BJ (cell line): ENCODE measurements around the gene EIF2AK2. TPM values are rescaled to one million over a fixed set of nuclear protein-coding genes. Genes with fewer than 3 reads are reported as not detected.

Source experiments
- CTCF ChIA-PET: fragments of 350-600 bp; formaldehyde crosslinking; extraction: SDS; loops from one replicate; lab custom pipeline; 2021; ENCODE audit warnings: antibody characterized with exemption, inconsistent platforms; lab: Yijun Ruan, JAX
- POLR2A ChIA-PET: fragments of 300-600 bp; sonication (Branson Sonifier 250); formaldehyde crosslinking; extraction: SDS; loops from one replicate; lab custom pipeline; 2021; ENCODE audit warnings: antibody characterized with exemption; lab: Charles Lee
- DNase-seq: peaks from one replicate; pipeline ENCODE4 v3.0.0-alpha.2; 2011; ENCODE audit warnings: low read depth
- H3K27me3 ChIP-seq: 2 replicates; pipeline ENCODE4 v1.6.0; 2011; ENCODE audit warnings: low read length; ENCODE audit not compliant: control insufficient read depth, insufficient read depth
- H3K36me3 ChIP-seq: 2 replicates; pipeline ENCODE4 v1.5.1; 2011; ENCODE audit warnings: low read length; ENCODE audit not compliant: control insufficient read depth, insufficient read depth
- H3K4me3 ChIP-seq: 2 replicates; pipeline ENCODE4 v1.5.1; 2011; ENCODE audit warnings: low read depth, mild to moderate bottlenecking, control low read depth, low read length
- polyA plus RNA-seq: library from polyadenylated mRNA; depleted of rRNA; stranded (reverse); fragments of >200 nt; gene quantifications from 2 replicates; pipeline ENCODE4 v1.2.3, GENCODE V29; 2011
- TF ChIP-seq, protein P1 (sequence below): IDR thresholded peaks from 2 replicates; pipeline ENCODE4 v1.5.1; 2011; ENCODE audit warnings: low read depth, mild to moderate bottlenecking, control low read depth, inconsistent platforms, low read length, moderate library complexity; ENCODE audit not compliant: insufficient read depth

EIF2AK2 gene
- polyA plus RNA-seq, 1 experiment, result 9.3 TPM

DNA sequence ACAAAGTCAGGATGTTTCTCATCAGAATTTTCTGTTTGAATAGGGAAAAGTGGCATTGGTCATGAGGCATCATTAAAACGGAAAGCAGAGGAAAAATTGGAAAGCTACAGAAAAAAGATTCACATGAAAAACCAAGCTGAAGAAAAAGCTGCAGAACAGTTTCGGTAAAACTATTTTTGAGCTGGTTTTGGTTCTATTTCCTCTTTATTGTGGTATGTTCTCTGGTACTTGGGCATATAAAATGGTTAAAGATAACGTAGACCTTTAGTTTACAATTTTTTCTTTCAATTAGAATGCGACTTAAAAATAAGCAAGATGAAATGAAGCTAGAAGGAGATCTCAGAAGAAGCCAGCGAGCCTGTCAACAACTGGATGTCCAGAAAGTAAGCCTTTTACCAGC lies 64.9 kb downstream of the EIF2AK2 start:
- H3K4me3 ChIP-seq, result no peak overlapping the region
- CTCF ChIA-PET, result no interaction called here
- H3K27me3 ChIP-seq, result no peaks in the 10 kb centered on the region
- POLR2A ChIA-PET, result no interaction called here
- DNase-seq, result no peak
- peaks cover 11% of the 10 kb centered on the region for H3K36me3 ChIP-seq
- TF ChIP-seq, protein P1, sequence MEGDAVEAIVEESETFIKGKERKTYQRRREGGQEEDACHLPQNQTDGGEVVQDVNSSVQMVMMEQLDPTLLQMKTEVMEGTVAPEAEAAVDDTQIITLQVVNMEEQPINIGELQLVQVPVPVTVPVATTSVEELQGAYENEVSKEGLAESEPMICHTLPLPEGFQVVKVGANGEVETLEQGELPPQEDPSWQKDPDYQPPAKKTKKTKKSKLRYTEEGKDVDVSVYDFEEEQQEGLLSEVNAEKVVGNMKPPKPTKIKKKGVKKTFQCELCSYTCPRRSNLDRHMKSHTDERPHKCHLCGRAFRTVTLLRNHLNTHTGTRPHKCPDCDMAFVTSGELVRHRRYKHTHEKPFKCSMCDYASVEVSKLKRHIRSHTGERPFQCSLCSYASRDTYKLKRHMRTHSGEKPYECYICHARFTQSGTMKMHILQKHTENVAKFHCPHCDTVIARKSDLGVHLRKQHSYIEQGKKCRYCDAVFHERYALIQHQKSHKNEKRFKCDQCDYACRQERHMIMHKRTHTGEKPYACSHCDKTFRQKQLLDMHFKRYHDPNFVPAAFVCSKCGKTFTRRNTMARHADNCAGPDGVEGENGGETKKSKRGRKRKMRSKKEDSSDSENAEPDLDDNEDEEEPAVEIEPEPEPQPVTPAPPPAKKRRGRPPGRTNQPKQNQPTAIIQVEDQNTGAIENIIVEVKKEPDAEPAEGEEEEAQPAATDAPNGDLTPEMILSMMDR, result no peak

DNA sequence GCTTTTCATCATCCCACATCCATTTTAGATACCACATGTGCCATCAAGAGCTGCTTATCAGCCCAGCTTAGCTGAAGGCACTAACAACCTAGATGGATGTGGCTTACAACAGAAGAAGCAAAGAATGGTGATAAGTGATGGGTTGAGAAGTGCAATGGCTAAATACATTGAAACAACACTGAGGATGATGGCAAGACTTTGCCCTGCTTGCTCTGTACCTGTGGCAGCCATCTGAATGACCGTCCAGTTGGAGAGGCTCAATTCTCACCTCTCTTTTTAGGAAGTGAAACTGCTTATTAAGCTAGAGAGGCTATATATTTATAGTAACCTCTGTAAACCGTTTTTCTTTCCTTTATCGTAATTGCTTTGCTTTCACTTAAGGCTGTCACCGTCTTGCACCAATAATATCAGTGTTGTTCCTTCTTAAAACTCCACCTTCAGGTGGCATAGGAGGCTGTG lies 66.7 kb downstream of the EIF2AK2 start:
- CTCF ChIA-PET, result no interaction called here
- no peak for DNase-seq
- Histone ChIP-seq H3K27me3 (no peaks in the 10 kb centered on the region), H3K36me3 (peaks cover 9% of the 10 kb centered on the region), H3K4me3 (no peak overlapping the region)
- POLR2A ChIA-PET, result no interaction called here
- TF ChIP-seq, protein P1, result no peak

DNA sequence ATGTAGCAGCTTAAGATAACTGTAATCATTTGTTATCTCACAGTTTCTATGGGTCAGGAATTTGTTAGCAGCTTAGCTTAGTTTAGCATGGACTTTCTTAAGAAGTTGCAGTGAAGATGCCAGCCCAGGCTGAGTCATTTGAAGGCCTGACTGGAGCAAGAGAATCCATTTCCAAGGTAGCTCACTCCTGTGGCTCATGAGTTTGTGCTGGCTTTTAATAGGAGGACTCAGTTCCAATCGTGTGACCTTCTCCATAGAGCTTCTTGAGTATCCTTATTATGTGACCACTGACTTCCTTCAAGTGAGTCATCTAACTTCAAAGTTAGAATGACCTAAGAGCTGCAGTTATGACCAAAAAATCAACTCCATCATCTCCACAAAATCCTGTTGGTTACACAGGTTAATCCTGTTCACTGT lies 71.0 kb downstream of the EIF2AK2 start:
- ChIA-PET CTCF (no interaction called here), POLR2A (no interaction called here)
- no peak overlapping the region for H3K4me3 ChIP-seq
- H3K36me3 ChIP-seq, result peaks cover 4% of the 10 kb centered on the region; the same call in 1 of the 2 replicates
- TF ChIP-seq, protein P1, result no peak
- no peaks in the 10 kb centered on the region for H3K27me3 ChIP-seq
- no peak for DNase-seq

DNA sequence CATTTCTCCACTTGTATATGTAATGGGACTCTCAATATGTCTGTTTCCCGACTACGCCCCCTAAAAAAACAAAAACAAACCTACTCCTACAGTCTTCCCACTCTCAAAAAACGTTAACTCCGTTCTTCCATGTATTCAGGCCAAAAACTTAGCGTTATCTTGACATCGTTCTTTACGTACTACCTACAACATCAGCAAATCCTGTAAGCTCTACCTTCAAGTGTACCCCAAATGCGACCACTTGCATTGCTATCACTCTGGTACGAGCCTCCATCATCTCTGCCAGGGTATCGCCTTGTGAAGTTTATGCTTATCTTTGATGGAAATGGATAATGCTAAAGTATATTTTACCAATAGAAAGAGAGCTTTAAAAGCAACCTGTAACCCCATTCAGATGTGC lies 72.0 kb downstream of the EIF2AK2 start:
- Histone ChIP-seq H3K27me3 (no peaks in the 10 kb centered on the region), H3K36me3 (peaks cover 4% of the 10 kb centered on the region; the same call in 1 of the 2 replicates), H3K4me3 (peak overlapping the region; percentile 72)
- POLR2A ChIA-PET, result no interaction called here
- TF ChIP-seq, protein P1, result no peak
- CTCF ChIA-PET, result no interaction called here
- no peak for DNase-seq

DNA sequence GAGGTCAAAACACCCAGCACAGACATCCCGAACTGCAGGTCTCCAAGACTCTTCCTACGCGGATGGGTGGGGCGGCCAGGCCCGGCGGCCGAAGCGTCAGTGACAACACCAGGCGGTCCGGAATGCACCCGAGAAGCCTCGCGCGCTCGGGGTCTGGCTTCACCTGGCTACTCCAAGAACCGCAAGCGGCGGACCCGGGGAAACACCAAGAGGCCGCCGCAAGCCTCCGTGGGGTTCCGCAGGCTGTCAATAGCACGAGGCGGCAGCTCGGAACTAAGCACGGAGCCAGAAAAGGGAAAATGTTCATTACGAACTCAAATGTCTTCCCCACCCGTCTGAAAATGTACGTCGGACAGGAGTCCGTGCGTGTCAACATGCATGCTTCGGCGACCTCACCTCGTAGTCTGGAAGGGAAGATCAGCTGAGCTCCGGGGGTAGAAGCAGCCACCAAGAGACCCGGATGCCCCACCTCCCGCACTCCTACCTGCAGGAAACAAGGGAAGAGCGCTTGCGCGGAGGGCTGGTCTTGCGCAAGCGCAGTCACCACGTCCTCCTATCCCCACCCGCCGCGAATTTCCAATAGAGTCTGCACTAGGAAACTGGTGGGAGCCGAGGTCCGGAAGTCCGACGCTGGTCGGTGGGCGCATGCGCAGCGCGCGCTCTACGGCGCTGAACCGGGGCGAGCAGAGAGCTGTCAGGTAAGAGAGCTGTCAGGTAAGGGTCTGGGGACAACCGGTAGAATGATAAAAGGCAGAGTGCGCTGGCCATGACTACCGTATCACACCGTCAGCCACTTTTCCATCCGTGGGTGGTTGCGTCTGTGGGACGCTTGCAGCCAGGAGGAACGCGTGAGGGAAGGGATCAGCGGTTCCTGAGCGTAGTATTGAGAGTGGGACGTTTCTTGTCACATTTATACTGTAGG lies 72.6 kb downstream of the EIF2AK2 start, which contains the start of the genes GPATCH11 and HEATR5B:
Gene GPATCH11, plus strand, starts transcription at position 646 of the 922 bp plus-strand sequence. CDS start 3,864 bp downstream, outside the sequence.
Gene HEATR5B, minus strand, starts transcription at position 500 of the 922 bp plus-strand sequence. CDS start 958 bp downstream, outside the sequence.
- Histone ChIP-seq H3K4me3 (peak within 1 kb of the TSS; percentile 72), H3K27me3 (no peaks in the 10 kb centered on the region), H3K36me3 (peaks cover 2% of the 10 kb centered on the region; the same call in 1 of the 2 replicates)
- TF ChIP-seq, protein P1, result no peak
- POLR2A ChIA-PET, result no interaction called here
- CTCF ChIA-PET, result no interaction called here
- DNase-seq, result peak; percentile 93
